HEK293 (cell line): ENCODE data around the gene CWF19L2.

Experiments
- CTCF ChIA-PET: fragments of 350-600 bp; formaldehyde crosslinking; extraction: SDS; loops from one replicate; lab custom pipeline; 2021; ENCODE audit warnings: antibody characterized with exemption; lab: Yijun Ruan, JAX
- POLR2A ChIA-PET: fragments of 300-600 bp; formaldehyde crosslinking; extraction: SDS; loops from one replicate; lab custom pipeline; 2020; ENCODE audit warnings: antibody characterized with exemption, inconsistent platforms; lab: Yijun Ruan, JAX
- H3K27ac ChIP-seq: fragments of 200-500 bp; sonication (Bioruptor generic); 2 replicates; pipeline ENCODE4 v1.5.1; 2014; ENCODE audit warnings: low read depth, low read length, control low read depth, inconsistent platforms; ENCODE audit errors: extremely low read depth
- H3K36me3 ChIP-seq, 2 experiments: fragments of 200-500 bp in 1 of 2; sonication (Bioruptor generic) in 1 of 2; 1 replicate in 1 of 2; 2 replicates in 1 of 2; pipeline ENCODE4 v1.5.1; 2014 to 2017; ENCODE audit warnings: inconsistent platforms in 2 of 2, low read length in 2 of 2; ENCODE audit not compliant: control insufficient read depth in 2 of 2, insufficient read depth in 1 of 2
- H3K4me1 ChIP-seq: fragments of 200-500 bp; sonication (Bioruptor generic); 2 replicates; pipeline ENCODE4 v1.5.1; 2014; ENCODE audit warnings: mild to moderate bottlenecking, low read length, inconsistent platforms; ENCODE audit not compliant: control insufficient read depth, insufficient read depth
- H3K4me3 ChIP-seq: 2 replicates; pipeline ENCODE4 v1.5.1; 2011; ENCODE audit warnings: low read depth, mild to moderate bottlenecking, control low read depth, low read length, moderate library complexity
- H3K9me3 ChIP-seq: fragments of 200-500 bp; sonication (Bioruptor generic); 2 replicates; pipeline ENCODE4 v1.5.1; 2014; ENCODE audit warnings: low read depth, low read length, inconsistent platforms; ENCODE audit not compliant: control insufficient read depth, insufficient read depth
- BCL11B ChIP-seq: fragments of 450-650 bp; formaldehyde crosslinking; IDR thresholded peaks from 2 replicates; pipeline ENCODE4 v1.5.1; 2016; ENCODE audit warnings: low read depth, missing biosample characterization, missing genetic modification characterization
- ELK4 ChIP-seq: IDR thresholded peaks from 2 replicates; pipeline ENCODE4 v1.6.1; 2011; ENCODE audit warnings: mild to moderate bottlenecking, low read depth, low read length, borderline replicate concordance
- FEZF1 ChIP-seq: fragments of 450-650 bp; formaldehyde crosslinking; IDR thresholded peaks from 2 replicates; pipeline ENCODE4 v1.5.1; 2016; ENCODE audit warnings: missing biosample characterization, missing genetic modification characterization
- KLF8 ChIP-seq: fragments of 450-650 bp; formaldehyde crosslinking; IDR thresholded peaks from 2 replicates; pipeline ENCODE4 v1.5.1; 2016; ENCODE audit warnings: missing biosample characterization, missing genetic modification characterization
- ZBTB8A ChIP-seq: fragments of 450-650 bp; formaldehyde crosslinking; IDR thresholded peaks from 2 replicates; pipeline ENCODE4 v1.5.1; 2016; ENCODE audit warnings: missing biosample characterization, missing genetic modification characterization
- ZNF16 ChIP-seq: fragments of 450-650 bp; formaldehyde crosslinking; IDR thresholded peaks from 2 replicates; pipeline ENCODE4 v1.5.1; 2016; ENCODE audit warnings: low read depth, missing biosample characterization, missing genetic modification characterization
- ZNF174 ChIP-seq: fragments of 450-650 bp; formaldehyde crosslinking; IDR thresholded peaks from 2 replicates; pipeline ENCODE4 v1.5.0; 2017; ENCODE audit warnings: missing biosample characterization, mild to moderate bottlenecking, missing genetic modification characterization
- ZNF26 ChIP-seq: fragments of 450-650 bp; formaldehyde crosslinking; IDR thresholded peaks from 2 replicates; pipeline ENCODE4 v1.5.1; 2016; ENCODE audit warnings: missing biosample characterization, missing genetic modification characterization
- ZNF37A ChIP-seq: fragments of 450-650 bp; IDR thresholded peaks from 2 replicates; pipeline ENCODE4 v1.5.1; 2018; ENCODE audit warnings: missing biosample characterization, missing genetic modification characterization
- ZNF48 ChIP-seq: fragments of 450-650 bp; formaldehyde crosslinking; IDR thresholded peaks from 2 replicates; pipeline ENCODE4 v1.5.1; 2016; ENCODE audit warnings: missing biosample characterization, missing genetic modification characterization
- ZNF629 ChIP-seq: fragments of 450-650 bp; formaldehyde crosslinking; IDR thresholded peaks from 2 replicates; pipeline ENCODE4 v1.5.1; 2017; ENCODE audit warnings: missing biosample characterization, missing genetic modification characterization
- ZNF701 ChIP-seq: fragments of 450-650 bp; formaldehyde crosslinking; IDR thresholded peaks from 2 replicates; pipeline ENCODE4 v1.5.1; 2016; ENCODE audit warnings: missing biosample characterization, missing genetic modification characterization
- ZNF776 ChIP-seq: fragments of 450-650 bp; formaldehyde crosslinking; IDR thresholded peaks from 2 replicates; pipeline ENCODE4 v1.5.0; 2017; ENCODE audit warnings: missing biosample characterization, missing genetic modification characterization, borderline replicate concordance
- ZNF843 ChIP-seq: fragments of 450-650 bp; formaldehyde crosslinking; IDR thresholded peaks from 2 replicates; pipeline ENCODE4 v1.5.1; 2016; ENCODE audit warnings: missing biosample characterization, missing genetic modification characterization
- ZSCAN5A ChIP-seq: fragments of 450-650 bp; formaldehyde crosslinking; IDR thresholded peaks from 2 replicates; pipeline ENCODE4 v1.5.1; 2016; ENCODE audit warnings: missing biosample characterization, missing genetic modification characterization
- TF ChIP-seq, protein P1 (sequence below): fragments of 450-650 bp; formaldehyde crosslinking; IDR thresholded peaks from 2 replicates; pipeline ENCODE4 v1.5.1; 2016; ENCODE audit warnings: missing biosample characterization, missing genetic modification characterization
- TF ChIP-seq, protein P2 (sequence below): fragments of 450-650 bp; formaldehyde crosslinking; IDR thresholded peaks from 2 replicates; pipeline ENCODE4 v1.5.1; 2016; ENCODE audit warnings: missing biosample characterization, missing genetic modification characterization

The CWF19L2 gene

GRCh38 chr11:107446822-107447431 is 10.7 kb downstream of the CWF19L2 start:
- TF ChIP-seq ZNF843 (tag by site-specific recombination): no peak
- TF ChIP-seq ZNF16 (tag by site-specific recombination): no peak
- no peak for TF ChIP-seq KLF8 (tag by site-specific recombination)
- TF ChIP-seq, protein P1, sequence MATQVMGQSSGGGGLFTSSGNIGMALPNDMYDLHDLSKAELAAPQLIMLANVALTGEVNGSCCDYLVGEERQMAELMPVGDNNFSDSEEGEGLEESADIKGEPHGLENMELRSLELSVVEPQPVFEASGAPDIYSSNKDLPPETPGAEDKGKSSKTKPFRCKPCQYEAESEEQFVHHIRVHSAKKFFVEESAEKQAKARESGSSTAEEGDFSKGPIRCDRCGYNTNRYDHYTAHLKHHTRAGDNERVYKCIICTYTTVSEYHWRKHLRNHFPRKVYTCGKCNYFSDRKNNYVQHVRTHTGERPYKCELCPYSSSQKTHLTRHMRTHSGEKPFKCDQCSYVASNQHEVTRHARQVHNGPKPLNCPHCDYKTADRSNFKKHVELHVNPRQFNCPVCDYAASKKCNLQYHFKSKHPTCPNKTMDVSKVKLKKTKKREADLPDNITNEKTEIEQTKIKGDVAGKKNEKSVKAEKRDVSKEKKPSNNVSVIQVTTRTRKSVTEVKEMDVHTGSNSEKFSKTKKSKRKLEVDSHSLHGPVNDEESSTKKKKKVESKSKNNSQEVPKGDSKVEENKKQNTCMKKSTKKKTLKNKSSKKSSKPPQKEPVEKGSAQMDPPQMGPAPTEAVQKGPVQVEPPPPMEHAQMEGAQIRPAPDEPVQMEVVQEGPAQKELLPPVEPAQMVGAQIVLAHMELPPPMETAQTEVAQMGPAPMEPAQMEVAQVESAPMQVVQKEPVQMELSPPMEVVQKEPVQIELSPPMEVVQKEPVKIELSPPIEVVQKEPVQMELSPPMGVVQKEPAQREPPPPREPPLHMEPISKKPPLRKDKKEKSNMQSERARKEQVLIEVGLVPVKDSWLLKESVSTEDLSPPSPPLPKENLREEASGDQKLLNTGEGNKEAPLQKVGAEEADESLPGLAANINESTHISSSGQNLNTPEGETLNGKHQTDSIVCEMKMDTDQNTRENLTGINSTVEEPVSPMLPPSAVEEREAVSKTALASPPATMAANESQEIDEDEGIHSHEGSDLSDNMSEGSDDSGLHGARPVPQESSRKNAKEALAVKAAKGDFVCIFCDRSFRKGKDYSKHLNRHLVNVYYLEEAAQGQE (tag by site-specific recombination): no peak
- TF ChIP-seq BCL11B (tag by site-specific recombination): no peak
- no peak for TF ChIP-seq ZBTB8A (tag by site-specific recombination)
- no peak for TF ChIP-seq ZNF48 (tag by site-specific recombination)
- TF ChIP-seq, protein P2, sequence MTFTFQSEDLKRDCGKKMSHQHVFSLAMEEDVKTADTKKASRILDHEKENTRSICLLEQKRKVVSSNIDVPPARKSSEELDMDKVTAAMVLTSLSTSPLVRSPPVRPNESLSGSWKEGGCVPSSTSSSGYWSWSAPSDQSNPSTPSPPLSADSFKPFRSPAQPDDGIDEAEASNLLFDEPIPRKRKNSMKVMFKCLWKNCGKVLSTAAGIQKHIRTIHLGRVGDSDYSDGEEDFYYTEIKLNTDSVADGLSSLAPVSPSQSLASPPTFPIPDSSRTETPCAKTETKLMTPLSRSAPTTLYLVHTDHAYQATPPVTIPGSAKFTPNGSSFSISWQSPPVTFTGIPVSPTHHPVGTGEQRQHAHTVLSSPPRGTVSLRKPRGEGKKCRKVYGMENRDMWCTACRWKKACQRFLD (tag by site-specific recombination): no peak
- no peak for TF ChIP-seq ZNF701
- no peak for TF ChIP-seq ZNF37A (tag by site-specific recombination)
- TF ChIP-seq ELK4: no peak
- no peak for TF ChIP-seq FEZF1 (tag by site-specific recombination)
- no peak for TF ChIP-seq ZNF776 (tag by site-specific recombination)
- TF ChIP-seq ZNF26 (tag by site-specific recombination): no peak
- TF ChIP-seq ZSCAN5A: no peak
- TF ChIP-seq ZNF629 (tag by site-specific recombination): no peak
- no peak for TF ChIP-seq ZNF174 (tag by site-specific recombination)
- Histone ChIP-seq H3K9me3 (no peaks in the 10 kb centered on the region), H3K36me3 (peaks cover 0 to 31% of the 10 kb centered on the region in 2 experiments; a peak in 1 of 3 replicates), H3K4me3 (no peak overlapping the region), H3K27ac (no peak overlapping the region), H3K4me1 (no peaks in the 10 kb centered on the region)
- ChIA-PET POLR2A (no interaction called here), CTCF (no interaction called here)
